WI38 (cell line): Measurements from ENCODE around the gene TBX19.

Experiments
- H3K4me3 ChIP-seq: 2 replicates; pipeline ENCODE4 v1.5.1; 2011; ENCODE audit warnings: low read depth, mild to moderate bottlenecking, control low read depth, low read length
- CTCF ChIP-seq: IDR thresholded peaks from 2 replicates; pipeline ENCODE4 v1.5.1; 2012; ENCODE audit warnings: low read depth, mild to moderate bottlenecking, control low read depth, low read length

TBX19 gene

GRCh38 chr1:168360151-168361021, 79.7 kb downstream of the TBX19 start:
- H3K4me3 ChIP-seq, result no peak overlapping the region

DNA sequence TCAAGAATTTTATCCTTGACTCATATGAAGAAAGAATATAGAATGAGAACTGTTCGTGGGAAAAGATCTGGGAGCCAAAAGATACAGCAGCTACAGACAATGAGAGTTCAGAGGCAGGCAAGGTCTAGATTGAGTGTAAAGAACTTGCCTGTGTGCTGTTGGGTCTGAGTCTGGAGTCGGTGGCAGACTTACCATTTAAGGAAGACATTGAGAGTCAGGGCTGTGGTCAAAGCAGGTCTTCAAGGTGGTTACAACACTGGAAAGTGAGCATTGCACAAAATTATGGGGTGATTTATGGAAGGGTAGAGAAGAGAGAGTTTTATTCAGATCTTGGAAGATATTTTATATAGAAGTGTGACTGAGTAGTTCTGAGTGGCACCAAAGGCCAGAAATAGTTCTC, 80.6 kb downstream of the TBX19 start:
- no peak overlapping the region for H3K4me3 ChIP-seq
- no peak for TF ChIP-seq CTCF

More at GRCh38 chr1:168360151-168361021, 79.7 kb downstream of the TBX19 start:
- no peak for TF ChIP-seq CTCF

- no peak overlapping the region for H3K4me3 ChIP-seq
- TF ChIP-seq CTCF, result no peak
These were observed 82.3 kb downstream of the TBX19 start for GRCh38 chr1:168362991-168363390.
